Neural cell (in vitro differentiated cells): ENCODE data around the gene ANKRD44. TPM values are rescaled to one million over a fixed set of nuclear protein-coding genes. Genes with fewer than 3 reads are reported as not detected.

ENCODE experiments used
- H2AFZ ChIP-seq: fragments of 200-600, 300-800 bp; sonication (generic), shearing (Covaris generic); 2 replicates; pipeline ENCODE4 v1.6.0; 2014; ENCODE audit warnings: low read depth, mild to moderate bottlenecking, antibody characterized with exemption, low read length, moderate library complexity
- H3F3A ChIP-seq: fragments of 200-600 bp; shearing (Covaris generic); 2 replicates; pipeline ENCODE4 v1.6.1; 2016; ENCODE audit warnings: mild to moderate bottlenecking, moderate library complexity, mixed read lengths, antibody characterized with exemption, low read length; ENCODE audit not compliant: insufficient read depth, poor library complexity, severe bottlenecking
- H3K27ac ChIP-seq: fragments of 200-600, 300-800 bp; sonication (generic), shearing (Covaris generic); 2 replicates; pipeline ENCODE4 v1.5.1; 2014; ENCODE audit warnings: mild to moderate bottlenecking, low read length, moderate library complexity
- H3K27me3 ChIP-seq: fragments of 300-800, 200-600 bp; sonication (generic), shearing (Covaris generic); 2 replicates; pipeline ENCODE4 v1.6.0; 2014; ENCODE audit warnings: mild to moderate bottlenecking, low read depth, low read length, moderate library complexity; ENCODE audit not compliant: insufficient read depth
- H3K36me3 ChIP-seq: fragments of 300-800, 200-600 bp; sonication (generic), shearing (Covaris generic); 2 replicates; pipeline ENCODE4 v1.5.1; 2014; ENCODE audit warnings: mild to moderate bottlenecking, antibody characterized with exemption, low read length, moderate library complexity; ENCODE audit not compliant: insufficient read depth
- H3K4me2 ChIP-seq: fragments of 300-800, 200-600 bp; sonication (generic), shearing (Covaris generic); 2 replicates; pipeline ENCODE4 v1.6.0; 2014; ENCODE audit warnings: mild to moderate bottlenecking, low read length
- H3K4me3 ChIP-seq: fragments of 300-800, 200-600 bp; sonication (generic), shearing (Covaris generic); 2 replicates; pipeline ENCODE4 v1.5.1; 2014; ENCODE audit warnings: mild to moderate bottlenecking, low read length, moderate library complexity
- H3K79me2 ChIP-seq: fragments of 200-600 bp; shearing (Covaris generic); replicated peaks from 2 replicates; pipeline ENCODE4 v1.6.0; 2014; ENCODE audit warnings: mild to moderate bottlenecking, low read length, moderate library complexity; ENCODE audit not compliant: insufficient read depth
- H3K9ac ChIP-seq: fragments of 300-800, 200-600 bp; sonication (generic), shearing (Covaris generic); 2 replicates; pipeline ENCODE4 v1.6.1; 2016; ENCODE audit warnings: mild to moderate bottlenecking, low read length, mixed read lengths
- H3K9me2 ChIP-seq: fragments of 200-600 bp; shearing (Covaris generic); 2 replicates; pipeline ENCODE4 v1.6.1; 2016; ENCODE audit warnings: mild to moderate bottlenecking, low read length, mixed read lengths; ENCODE audit not compliant: insufficient read depth
- H3K9me3 ChIP-seq: fragments of 200-600, 300-800 bp; sonication (generic), shearing (Covaris generic); 2 replicates; pipeline ENCODE4 v1.6.1; 2016; ENCODE audit warnings: mild to moderate bottlenecking, mixed run types, low read length, moderate library complexity, mixed read lengths
- H4K20me1 ChIP-seq: fragments of 200-600 bp; shearing (Covaris generic); 2 replicates; pipeline ENCODE4 v1.6.1; 2016; ENCODE audit warnings: mild to moderate bottlenecking, mixed run types; ENCODE audit not compliant: insufficient read depth
- EP300 ChIP-seq: fragments of 450-650 bp; conservative IDR thresholded peaks from 2 replicates; pipeline ENCODE4 v1.6.1; 2014; ENCODE audit warnings: antibody characterized with exemption, mild to moderate bottlenecking, moderate library complexity; ENCODE audit not compliant: poor library complexity, severe bottlenecking
- EZH2 ChIP-seq: fragments of 200-600, 300-800 bp; shearing (Covaris generic), sonication (generic); IDR thresholded peaks from 2 replicates; pipeline ENCODE4 v1.6.1; 2014; ENCODE audit warnings: antibody characterized with exemption, low read length, borderline replicate concordance, mild to moderate bottlenecking; ENCODE audit not compliant: insufficient read depth, poor library complexity, severe bottlenecking
- MXI1 ChIP-seq: fragments of 450-650 bp; conservative IDR thresholded peaks from 2 replicates; pipeline ENCODE4 v1.6.1; 2014; ENCODE audit warnings: antibody characterized with exemption, mild to moderate bottlenecking; ENCODE audit not compliant: poor library complexity, severe bottlenecking
- POLR2AphosphoS5 ChIP-seq: IDR thresholded peaks from 2 replicates; pipeline ENCODE4 v1.6.1; 2012
- RAD21 ChIP-seq: fragments of 450-650 bp; conservative IDR thresholded peaks from 2 replicates; pipeline ENCODE4 v1.6.1; 2014; ENCODE audit warnings: antibody characterized with exemption, mild to moderate bottlenecking, moderate library complexity
- SMC3 ChIP-seq: fragments of 450-650 bp; conservative IDR thresholded peaks from 2 replicates; pipeline ENCODE4 v1.6.1; 2014; ENCODE audit warnings: antibody characterized with exemption, mild to moderate bottlenecking, moderate library complexity; ENCODE audit not compliant: poor library complexity
- TAF1 ChIP-seq: IDR thresholded peaks from 2 replicates; pipeline ENCODE4 v1.6.1; 2012; ENCODE audit warnings: low read depth
- polyA plus RNA-seq: library from polyadenylated mRNA; depleted of rRNA; stranded (reverse); fragments of >200 nt; gene quantifications from 2 replicates; pipeline ENCODE4 v1.2.3, GENCODE V29; 2014
- TF ChIP-seq, protein P1 (sequence below): IDR thresholded peaks from 2 replicates; pipeline ENCODE4 v1.6.1; 2012; ENCODE audit warnings: borderline replicate concordance
- TF ChIP-seq, protein P2 (sequence below): fragments of 450-650 bp; IDR thresholded peaks from 2 replicates; pipeline ENCODE4 v1.5.1; 2014; ENCODE audit warnings: antibody characterized with exemption, mild to moderate bottlenecking, moderate library complexity; ENCODE audit not compliant: poor library complexity, severe bottlenecking

The ANKRD44 gene
- polyA plus RNA-seq, 1 donor from 2014 or later, result 94.3 TPM

DNA sequence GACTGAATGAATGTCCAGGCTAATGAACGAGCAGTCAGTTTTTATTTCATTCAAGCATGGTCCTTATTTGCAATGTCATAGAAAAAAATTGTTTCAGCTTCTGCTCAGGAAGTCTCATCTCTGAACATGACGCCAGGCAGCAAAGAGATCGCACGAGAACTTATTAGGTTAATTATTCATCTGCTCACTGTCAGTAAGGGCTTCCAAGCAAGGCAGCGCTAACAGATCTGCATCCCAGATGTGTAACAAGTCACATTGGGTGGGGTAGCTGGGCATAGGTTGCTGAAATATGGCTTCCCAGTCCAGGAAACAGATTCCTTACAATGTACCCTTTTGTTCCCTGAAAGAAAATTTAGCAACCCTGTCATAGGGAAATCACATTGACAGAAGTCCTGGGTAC lies 63.5 kb downstream of the ANKRD44 start:
- no peaks in the 10 kb centered on the region for H3F3A ChIP-seq
- H3K9me3 ChIP-seq, result no peaks in the 10 kb centered on the region
- no peak overlapping the region for H2AFZ ChIP-seq
- no peaks in the 10 kb centered on the region for H3K9me2 ChIP-seq
- H3K4me3 ChIP-seq, result no peak overlapping the region
- no peaks in the 10 kb centered on the region for H3K79me2 ChIP-seq
- TF ChIP-seq, protein P1, sequence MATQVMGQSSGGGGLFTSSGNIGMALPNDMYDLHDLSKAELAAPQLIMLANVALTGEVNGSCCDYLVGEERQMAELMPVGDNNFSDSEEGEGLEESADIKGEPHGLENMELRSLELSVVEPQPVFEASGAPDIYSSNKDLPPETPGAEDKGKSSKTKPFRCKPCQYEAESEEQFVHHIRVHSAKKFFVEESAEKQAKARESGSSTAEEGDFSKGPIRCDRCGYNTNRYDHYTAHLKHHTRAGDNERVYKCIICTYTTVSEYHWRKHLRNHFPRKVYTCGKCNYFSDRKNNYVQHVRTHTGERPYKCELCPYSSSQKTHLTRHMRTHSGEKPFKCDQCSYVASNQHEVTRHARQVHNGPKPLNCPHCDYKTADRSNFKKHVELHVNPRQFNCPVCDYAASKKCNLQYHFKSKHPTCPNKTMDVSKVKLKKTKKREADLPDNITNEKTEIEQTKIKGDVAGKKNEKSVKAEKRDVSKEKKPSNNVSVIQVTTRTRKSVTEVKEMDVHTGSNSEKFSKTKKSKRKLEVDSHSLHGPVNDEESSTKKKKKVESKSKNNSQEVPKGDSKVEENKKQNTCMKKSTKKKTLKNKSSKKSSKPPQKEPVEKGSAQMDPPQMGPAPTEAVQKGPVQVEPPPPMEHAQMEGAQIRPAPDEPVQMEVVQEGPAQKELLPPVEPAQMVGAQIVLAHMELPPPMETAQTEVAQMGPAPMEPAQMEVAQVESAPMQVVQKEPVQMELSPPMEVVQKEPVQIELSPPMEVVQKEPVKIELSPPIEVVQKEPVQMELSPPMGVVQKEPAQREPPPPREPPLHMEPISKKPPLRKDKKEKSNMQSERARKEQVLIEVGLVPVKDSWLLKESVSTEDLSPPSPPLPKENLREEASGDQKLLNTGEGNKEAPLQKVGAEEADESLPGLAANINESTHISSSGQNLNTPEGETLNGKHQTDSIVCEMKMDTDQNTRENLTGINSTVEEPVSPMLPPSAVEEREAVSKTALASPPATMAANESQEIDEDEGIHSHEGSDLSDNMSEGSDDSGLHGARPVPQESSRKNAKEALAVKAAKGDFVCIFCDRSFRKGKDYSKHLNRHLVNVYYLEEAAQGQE, result no peak
- TF ChIP-seq SMC3 (no peak), TAF1 (no peak), EP300 (no peak), POLR2AphosphoS5 (no peak), MXI1 (no peak), EZH2 (no peak), RAD21 (no peak)
- TF ChIP-seq, protein P2, sequence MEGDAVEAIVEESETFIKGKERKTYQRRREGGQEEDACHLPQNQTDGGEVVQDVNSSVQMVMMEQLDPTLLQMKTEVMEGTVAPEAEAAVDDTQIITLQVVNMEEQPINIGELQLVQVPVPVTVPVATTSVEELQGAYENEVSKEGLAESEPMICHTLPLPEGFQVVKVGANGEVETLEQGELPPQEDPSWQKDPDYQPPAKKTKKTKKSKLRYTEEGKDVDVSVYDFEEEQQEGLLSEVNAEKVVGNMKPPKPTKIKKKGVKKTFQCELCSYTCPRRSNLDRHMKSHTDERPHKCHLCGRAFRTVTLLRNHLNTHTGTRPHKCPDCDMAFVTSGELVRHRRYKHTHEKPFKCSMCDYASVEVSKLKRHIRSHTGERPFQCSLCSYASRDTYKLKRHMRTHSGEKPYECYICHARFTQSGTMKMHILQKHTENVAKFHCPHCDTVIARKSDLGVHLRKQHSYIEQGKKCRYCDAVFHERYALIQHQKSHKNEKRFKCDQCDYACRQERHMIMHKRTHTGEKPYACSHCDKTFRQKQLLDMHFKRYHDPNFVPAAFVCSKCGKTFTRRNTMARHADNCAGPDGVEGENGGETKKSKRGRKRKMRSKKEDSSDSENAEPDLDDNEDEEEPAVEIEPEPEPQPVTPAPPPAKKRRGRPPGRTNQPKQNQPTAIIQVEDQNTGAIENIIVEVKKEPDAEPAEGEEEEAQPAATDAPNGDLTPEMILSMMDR, result no peak
- H3K27me3 ChIP-seq, result no peaks in the 10 kb centered on the region
- no peak overlapping the region for H3K27ac ChIP-seq
- no peaks in the 10 kb centered on the region for H4K20me1 ChIP-seq
- H3K36me3 ChIP-seq, result no peaks in the 10 kb centered on the region
- no peak overlapping the region for H3K9ac ChIP-seq
- H3K4me2 ChIP-seq, result no peak overlapping the region

DNA sequence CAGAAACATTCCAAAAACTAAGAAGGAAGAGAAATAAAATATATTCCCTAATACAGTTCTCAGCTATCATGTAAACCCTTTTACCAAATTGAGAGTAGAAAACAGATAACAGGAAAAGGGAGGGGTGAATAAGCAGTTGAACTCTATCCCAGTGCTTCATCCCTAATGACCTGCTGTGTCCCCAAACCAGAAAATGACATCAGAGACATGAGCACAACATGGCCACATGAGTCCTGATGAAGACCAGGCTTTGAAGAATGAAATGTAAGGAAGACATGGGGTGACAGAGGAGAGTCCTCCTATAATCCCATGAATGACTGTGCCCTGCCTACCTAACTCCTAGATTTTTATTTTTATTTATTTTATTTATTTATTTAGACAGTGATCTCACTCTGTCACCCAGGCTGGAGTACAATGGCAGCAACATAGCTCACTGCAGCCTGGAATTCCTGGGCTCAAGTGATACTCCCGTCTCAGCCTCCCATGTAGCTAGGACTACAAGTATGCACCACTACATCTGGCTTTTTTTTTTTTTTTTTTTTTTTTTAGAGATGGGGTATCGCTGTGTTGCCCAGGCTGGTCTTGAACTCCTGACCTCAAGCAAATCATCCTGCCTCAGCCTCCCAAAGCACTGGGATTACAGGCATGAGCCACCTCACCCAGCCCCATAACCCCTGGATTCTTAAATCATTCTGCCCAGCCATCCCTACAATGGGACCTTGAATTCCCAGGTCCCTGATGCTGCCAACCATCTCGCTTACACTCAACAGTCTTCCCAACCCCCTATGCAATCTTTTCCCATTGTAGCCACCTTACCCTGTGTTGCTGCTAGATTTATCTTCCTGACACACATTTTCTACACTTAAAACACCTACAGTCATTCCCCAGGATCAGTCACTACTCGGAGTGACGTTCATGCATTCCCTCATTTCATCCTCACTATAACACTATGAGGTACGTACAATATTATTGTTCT lies 64.5 kb downstream of the ANKRD44 start:
- TF ChIP-seq POLR2AphosphoS5, result no peak
- TF ChIP-seq, protein P2, result no peak
- Histone ChIP-seq H3K4me3 (no peak overlapping the region), H3K9me3 (no peaks in the 10 kb centered on the region), H3K4me2 (no peak overlapping the region), H3K36me3 (no peaks in the 10 kb centered on the region), H3K27ac (no peak overlapping the region), H4K20me1 (no peaks in the 10 kb centered on the region), H3K79me2 (no peaks in the 10 kb centered on the region), H2AFZ (no peak overlapping the region), H3K9ac (no peak overlapping the region), H3K27me3 (no peaks in the 10 kb centered on the region), H3K9me2 (no peaks in the 10 kb centered on the region), H3F3A (no peaks in the 10 kb centered on the region)
